Heart right ventricle (tissue), 16 donors: ENCODE results near the gene DUSP23. TPM values are rescaled to one million over a fixed set of nuclear protein-coding genes. Genes with fewer than 3 reads are reported as not detected.

Source experiments
- ATAC-seq, 8 donors: fragments of 200-7000 bp; cut with Tn5 transposase; one replicate each; pipeline ENCODE4 v1.9.1; 2020; ENCODE audit warnings: mild to moderate bottlenecking in 8 of 8, moderate library complexity in 8 of 8, moderate number of reproducible peaks in 1 of 8
- DNase-seq, 2 donors: peaks; one replicate each; pipeline ENCODE4 v3.0.0-alpha.2; 2020
- H3K27ac ChIP-seq, 10 donors: fragments of 200-600 bp; sonication (generic) in 2 of 10; one replicate each; pipeline versions ENCODE4 v1.5.0 to v1.8.0; 2020 to 2022; ENCODE audit warnings: mild to moderate bottlenecking in 3 of 10
- H3K27me3 ChIP-seq, 7 donors: fragments of 200-600 bp; one replicate each; pipeline ENCODE4 v1.8.0; 2021 to 2022; ENCODE audit warnings: mild to moderate bottlenecking in 2 of 7
- H3K36me3 ChIP-seq, 9 donors: fragments of 200-600 bp; sonication (generic) in 1 of 9; one replicate each; pipeline versions ENCODE4 v1.5.0 to v1.8.0; 2020 to 2022; ENCODE audit warnings: mild to moderate bottlenecking in 2 of 9
- H3K4me1 ChIP-seq, 9 donors: fragments of 200-600 bp; sonication (generic) in 1 of 9; one replicate each; pipeline versions ENCODE4 v1.5.0 to v1.8.0; 2020 to 2022; ENCODE audit warnings: mild to moderate bottlenecking in 4 of 9
- H3K4me3 ChIP-seq, 10 donors: fragments of 200-600 bp; sonication (generic) in 2 of 10; one replicate each; pipeline versions ENCODE4 v1.5.0 to v1.8.0; 2020 to 2022; ENCODE audit warnings: mild to moderate bottlenecking in 7 of 10, moderate library complexity in 2 of 10
- H3K9me3 ChIP-seq, 11 donors: fragments of 200-600 bp in 10 of 11; sonication (generic) in 2 of 11; one replicate each; pipeline versions ENCODE4 v1.5.0 to v1.8.0; 2013 to 2022; ENCODE audit warnings: mild to moderate bottlenecking in 2 of 11, control low read depth in 1 of 11, moderate library complexity in 1 of 11
- CTCF ChIP-seq, 9 donors: fragments of 200-600 bp; sonication (generic) in 2 of 9; IDR thresholded peaks; one replicate each; pipeline versions ENCODE4 v1.5.0 to v1.8.0; 2021 to 2022; ENCODE audit warnings: antibody characterized with exemption in 9 of 9, mild to moderate bottlenecking in 5 of 9, moderate library complexity in 1 of 9
- WGBS, 2 donors: extraction: QIAGEN DNeasy Blood & Tissue Kit; methylation state at CpG; one replicate each; pipeline ENCODE4 v1.1.7; 2013; ENCODE audit warnings: inconsistent platforms in 1 of 2; 5-methylcytosine and 5-hydroxymethylcytosine counted together
- intact Hi-C, 10 donors: fragments of 100-400 bp; cut with DNase I; formaldehyde crosslinking; loops; one replicate each; pipeline versions ENCODE4 v1.11.1 to v1.14.2; 2022
- polyA plus RNA-seq, 2 donors: library from polyadenylated mRNA; stranded (reverse); fragments of 200-250 nt; gene quantifications; one replicate each; pipeline ENCODE4 v1.2.3, GENCODE V29; 2013
- total RNA-seq, 10 donors: library from RNA; stranded (reverse); fragmentation: NEBNext Ultra II Directional in 3 of 10; extraction: Animal tissue kit (Norgen Biotek cat#: 25700) in 3 of 10; gene quantifications; one replicate each; pipeline versions ENCODE4 v1.2.1 to v1.2.4, GENCODE V29; 2021 to 2023
- donor health status: Arrhythmogenic right ventricular cardiomyopathy.
- donor health status: ischemic (EF 13 %, LVEDD 7.1; RV severe dilation, severe dysfunction).
- donor health status: healthy with polysubstance abuse.
- donor health status: DM: no; HTN: yes; CAD: no.
- donor health status: DM: no; HTN: no; CAD: no.
- donor health status: ischemic (EF 25% LVEDD 6.9; RV normal size, moderate dysfunction).
- donor health status: ischemic (EF 25% LVEDD 5.7; RV mildly dilated, moderate dysfunction).
- donor health status: healthy.
- donor health status: DM: yes; HTN: yes; CAD: no.
- donor health status: Ischemic cardiomyopathy.
- donor health status: ischemic (EF 35%, LVEDD 5.7; RV mildly dilated, moderate dysfunction).
- donor health status: nonischemic (EF 11% LVEDD 7.7; RV severe dilation, severe dysfunction).
- donor health status: DM: yes; HTN: yes; CAD: no.
- donor health status: PGD.
- donor health status: ischemic (EF 29% LVEDD 5.4; RV normal size, mild dysfunction).
- donor health status: nonischemic (EF 23%, LVEDD 6.1; RV moderate dilation, normal function).

DUSP23 gene
- total and polyA plus RNA-seq, 12 donors = 7.0 to 80.8 (median 12.2) TPM

- peak overlapping the region in 6 of 10 donors; percentile 3 to 42 (median 22) for H3K27ac ChIP-seq
- TF ChIP-seq CTCF (IDR thresholded peaks at IDR 0.05) = no peak
- intact Hi-C loops = loop anchor here in 1 of 10 donors (10.0 kb wide), 1 partner anchor 110 kb away; no protein-coding TSS in a partner anchor
- DNase-seq (no peak), ATAC-seq (peak in 7 of 8 donors; percentile 19 to 73 (median 37))
- H3K4me1 ChIP-seq = peaks cover 0 to 25% (median 0%) of the 10 kb centered on the region in 9 donors
- no peaks in the 10 kb centered on the region for H3K36me3 ChIP-seq
- H3K9me3 ChIP-seq = no peaks in the 10 kb centered on the region
- peaks cover 0 to 4% (median 0%) of the 10 kb centered on the region in 7 donors for H3K27me3 ChIP-seq
- 59 to 62% methylated on average over 2 of the region's 2 CpGs for WGBS, 2 donors
- no peak overlapping the region for H3K4me3 ChIP-seq
These were observed 6.3 kb upstream of the DUSP23 start for GRCh38 chr1:159774465-159774864.

- no peaks in the 10 kb centered on the region for H3K27me3 ChIP-seq
- no peak overlapping the region for H3K27ac ChIP-seq
- no peaks in the 10 kb centered on the region for H3K9me3 ChIP-seq
- TF ChIP-seq CTCF (IDR thresholded peaks at IDR 0.05) = peak in 1 of 9 donors; percentile 7
- H3K36me3 ChIP-seq = no peaks in the 10 kb centered on the region
- DNase-seq (no peak), ATAC-seq (no peak)
- no peak overlapping the region for H3K4me3 ChIP-seq
- intact Hi-C loops = loop anchor here in 1 of 10 donors (10.0 kb wide), 1 partner anchor 111 kb away; no protein-coding TSS in a partner anchor
- H3K4me1 ChIP-seq = peaks cover 0 to 34% (median 7%) of the 10 kb centered on the region in 9 donors
- WGBS, 2 donors = 82 to 89% methylated on average over 2 of the region's 2 CpGs
These were observed 5.0 kb upstream of the DUSP23 start for GRCh38 chr1:159775716-159776115.

- H3K4me1 ChIP-seq = peaks cover 0 to 45% (median 16%) of the 10 kb centered on the region in 9 donors
- no peaks in the 10 kb centered on the region for H3K36me3 ChIP-seq
- peak overlapping the region in 4 of 10 donors; percentile 22 to 67 (median 32) for H3K27ac ChIP-seq
- ATAC-seq (no peak), DNase-seq (no peak)
- 93 to 94% methylated on average over 4 of the region's 4 CpGs for WGBS, 2 donors
- no peaks in the 10 kb centered on the region for H3K27me3 ChIP-seq
- H3K4me3 ChIP-seq = no peak overlapping the region
- intact Hi-C loops = loop anchor here in 1 of 10 donors (10.0 kb wide), 1 partner anchor 113 kb away; no protein-coding TSS in a partner anchor
- TF ChIP-seq CTCF (IDR thresholded peaks at IDR 0.05) = no peak
- H3K9me3 ChIP-seq = no peaks in the 10 kb centered on the region
These were observed 2.5 kb upstream of the DUSP23 start for GRCh38 chr1:159778266-159778665.

GRCh38 chr1:159779403-159779851 is 1.3 kb upstream of the DUSP23 start:
- 70 to 73% methylated on average over 2 of the region's 2 CpGs for WGBS, 2 donors
- Histone ChIP-seq H3K27me3 (no peaks in the 10 kb centered on the region), H3K27ac (peak overlapping the region in 4 of 10 donors; percentile 35 to 90 (median 36)), H3K9me3 (no peaks in the 10 kb centered on the region), H3K4me3 (no peak overlapping the region), H3K4me1 (peaks cover 0 to 38% (median 16%) of the 10 kb centered on the region in 9 donors), H3K36me3 (no peaks in the 10 kb centered on the region)
- DNase-seq = no peak
- ATAC-seq = no peak
- TF ChIP-seq CTCF (IDR thresholded peaks at IDR 0.05) = no peak
- intact Hi-C loops = loop anchor here in 1 of 10 donors (10.0 kb wide), 1 partner anchor 115 kb away; no protein-coding TSS in a partner anchor
